ENCODE data around the gene SLC12A2. TPM values are rescaled to one million over a fixed set of nuclear protein-coding genes. Genes with fewer than 3 reads are reported as not detected.
A peak's percentile ranks its signal among the peaks of the same experiment; 100 is the strongest.

Gene SLC12A2
- total and polyA plus RNA-seq, 2 experiments from 2014 or later, result 6.6 to 16.1 TPM

GRCh38 chr5:128224336-128224735 is 140.8 kb downstream of the SLC12A2 start:
- no peak overlapping the region for H3K4me3 ChIP-seq
- H3K4me2 ChIP-seq (ENCODE audit: unreplicated experiment), result no peak overlapping the region
- in situ Hi-C loops (cut with MboI), result loop anchor here (25.0 kb wide), 2 partner anchors 613 to 1538 kb away; no protein-coding TSS in a partner anchor
- H3K79me2 ChIP-seq (ENCODE audit: insufficient read depth), result no peaks in the 10 kb centered on the region
- peak; percentile 40 for DNase-seq
- no peak for TF ChIP-seq EZH2phosphoT487 (IDR thresholded peaks at IDR 0.05; ENCODE audit: insufficient read depth, low read depth)
- no peak for TF ChIP-seq EZH2 (IDR thresholded peaks at IDR 0.05; ENCODE audit: insufficient read depth, poor library complexity, severe bottlenecking)
- H3F3A ChIP-seq (ENCODE audit: insufficient read depth), result peaks cover 13% of the 10 kb centered on the region
- H3K27me3 ChIP-seq (replicated peaks; ENCODE audit: insufficient read depth), result 0 out of 2 replicates have a peak, but pooled peaks cover 5% of the 10 kb centered on the region
- H3K9ac ChIP-seq, result no peak overlapping the region
- no peak overlapping the region for H3K27ac ChIP-seq
- H4K20me1 ChIP-seq (ENCODE audit: insufficient read depth), result no peaks in the 10 kb centered on the region
- WGBS, 2 experiments (ENCODE audit: low coverage in 1 of 2, low lambda C conversion rate in 2 of 2, missing lambda C conversion rate in 2 of 2), result 76 to 93% methylated on average over 1 of the region's 1 CpG
- no peaks in the 10 kb centered on the region for H3K9me2 ChIP-seq (ENCODE audit: insufficient read depth)
- H3K9me3 ChIP-seq (ENCODE audit: low read depth), result no peaks in the 10 kb centered on the region
- H3K4me1 ChIP-seq (ENCODE audit: insufficient read depth), result peaks cover 19% of the 10 kb centered on the region
- H2AFZ ChIP-seq, result no peak overlapping the region
- H3K36me3 ChIP-seq (ENCODE audit: low read depth), result no peaks in the 10 kb centered on the region

- Histone ChIP-seq H3K9ac (no peak overlapping the region), H3K27me3 (replicated peaks; ENCODE audit: insufficient read depth) (0 out of 2 replicates have a peak, but pooled peaks cover 5% of the 10 kb centered on the region), H2AFZ (no peak overlapping the region), H3K79me2 (ENCODE audit: insufficient read depth) (no peaks in the 10 kb centered on the region), H3K4me3 (no peak overlapping the region), H3K27ac (no peak overlapping the region), H3K4me1 (ENCODE audit: insufficient read depth) (peaks cover 19% of the 10 kb centered on the region), H3K9me2 (ENCODE audit: insufficient read depth) (no peaks in the 10 kb centered on the region), H3K36me3 (ENCODE audit: low read depth) (no peaks in the 10 kb centered on the region), H3K4me2 (ENCODE audit: unreplicated experiment) (no peak overlapping the region), H4K20me1 (ENCODE audit: insufficient read depth) (no peaks in the 10 kb centered on the region), H3K9me3 (ENCODE audit: low read depth) (no peaks in the 10 kb centered on the region), H3F3A (ENCODE audit: insufficient read depth) (peaks cover 13% of the 10 kb centered on the region)
- TF ChIP-seq EZH2 (IDR thresholded peaks at IDR 0.05; ENCODE audit: insufficient read depth, poor library complexity, severe bottlenecking), result no peak
- TF ChIP-seq EZH2phosphoT487 (IDR thresholded peaks at IDR 0.05; ENCODE audit: insufficient read depth, low read depth), result no peak
- 92 to 96% methylated on average over 2 of the region's 2 CpGs for WGBS, 2 experiments (ENCODE audit: low coverage in 1 of 2, low lambda C conversion rate in 2 of 2, missing lambda C conversion rate in 2 of 2)
- in situ Hi-C loops (cut with MboI), result no loop called here
- DNase-seq, result no peak
Measured at GRCh38 chr5:128225245-128226030, 141.9 kb downstream of the SLC12A2 start.

GRCh38 chr5:128228008-128228407 is 144.4 kb downstream of the SLC12A2 start:
- TF ChIP-seq EZH2 (IDR thresholded peaks at IDR 0.05; ENCODE audit: insufficient read depth, poor library complexity, severe bottlenecking) (no peak), EZH2phosphoT487 (IDR thresholded peaks at IDR 0.05; ENCODE audit: insufficient read depth, low read depth) (0 out of 2 replicates have a peak, but pooled peaks have one; percentile 28)
- 0 to 2% methylated on average over 3 of the region's 3 CpGs for WGBS, 2 experiments (ENCODE audit: low coverage in 1 of 2, low lambda C conversion rate in 2 of 2, missing lambda C conversion rate in 2 of 2)
- in situ Hi-C loops (cut with MboI), result no loop called here

GRCh38 chr5:128228521-128228920 is 145.0 kb downstream of the SLC12A2 start:
- TF ChIP-seq EZH2phosphoT487 (IDR thresholded peaks at IDR 0.05; ENCODE audit: insufficient read depth, low read depth) (no peak), EZH2 (IDR thresholded peaks at IDR 0.05; ENCODE audit: insufficient read depth, poor library complexity, severe bottlenecking) (no peak)
- DNase-seq, result peak; percentile 70
- no peaks in the 10 kb centered on the region for H3K79me2 ChIP-seq (ENCODE audit: insufficient read depth)
- H3K27me3 ChIP-seq (replicated peaks; ENCODE audit: insufficient read depth), result 0 out of 2 replicates have a peak, but pooled peaks cover 2% of the 10 kb centered on the region
- H3K4me3 ChIP-seq, result no peak overlapping the region
- in situ Hi-C loops (cut with MboI), result no loop called here
- peak overlapping the region; percentile 63 for H3K27ac ChIP-seq
- no peak overlapping the region for H2AFZ ChIP-seq
- H3K4me2 ChIP-seq (ENCODE audit: unreplicated experiment), result peak overlapping the region; percentile 37
- H3K9me3 ChIP-seq (ENCODE audit: low read depth), result no peaks in the 10 kb centered on the region
- no peaks in the 10 kb centered on the region for H3K36me3 ChIP-seq (ENCODE audit: low read depth)
- H4K20me1 ChIP-seq (ENCODE audit: insufficient read depth), result no peaks in the 10 kb centered on the region
- WGBS, 2 experiments (ENCODE audit: low coverage in 1 of 2, low lambda C conversion rate in 2 of 2, missing lambda C conversion rate in 2 of 2), result 2 to 3% methylated on average over 3 of the region's 3 CpGs
- H3K9ac ChIP-seq, result no peak overlapping the region
- peaks cover 19% of the 10 kb centered on the region for H3K4me1 ChIP-seq (ENCODE audit: insufficient read depth)
- H3F3A ChIP-seq (ENCODE audit: insufficient read depth), result peaks cover 13% of the 10 kb centered on the region
- no peaks in the 10 kb centered on the region for H3K9me2 ChIP-seq (ENCODE audit: insufficient read depth)

More at GRCh38 chr5:128228008-128228407, 144.4 kb downstream of the SLC12A2 start:
- Histone ChIP-seq H3K27me3 (replicated peaks; ENCODE audit: insufficient read depth) (0 out of 2 replicates have a peak, but pooled peaks cover 5% of the 10 kb centered on the region), H3K4me3 (no peak overlapping the region), H3K36me3 (ENCODE audit: low read depth) (no peaks in the 10 kb centered on the region), H3F3A (ENCODE audit: insufficient read depth) (peaks cover 13% of the 10 kb centered on the region), H2AFZ (no peak overlapping the region), H3K4me1 (ENCODE audit: insufficient read depth) (peaks cover 19% of the 10 kb centered on the region), H3K9me2 (ENCODE audit: insufficient read depth) (no peaks in the 10 kb centered on the region), H3K9me3 (ENCODE audit: low read depth) (no peaks in the 10 kb centered on the region), H3K9ac (0 out of 2 replicates have a peak overlapping the region, but pooled peaks have one; percentile 11), H3K79me2 (ENCODE audit: insufficient read depth) (no peaks in the 10 kb centered on the region), H3K4me2 (ENCODE audit: unreplicated experiment) (peak overlapping the region; percentile 40), H3K27ac (peak overlapping the region; percentile 63), H4K20me1 (ENCODE audit: insufficient read depth) (no peaks in the 10 kb centered on the region)
- peak; percentile 95 for DNase-seq

All from GM23248 (cell line).